ENCODE data around the gene VDR. TPM values are rescaled to one million over a fixed set of nuclear protein-coding genes. Genes with fewer than 3 reads are reported as not detected.
"Not testable (repeated sequence)": the region's sequence is repeated elsewhere in the genome, so short reads cannot be mapped to it uniquely, and the experiment has no call there.

The VDR gene
- total RNA-seq, 2 donors from 2014 or later = 12.0 to 23.0 TPM

DNA sequence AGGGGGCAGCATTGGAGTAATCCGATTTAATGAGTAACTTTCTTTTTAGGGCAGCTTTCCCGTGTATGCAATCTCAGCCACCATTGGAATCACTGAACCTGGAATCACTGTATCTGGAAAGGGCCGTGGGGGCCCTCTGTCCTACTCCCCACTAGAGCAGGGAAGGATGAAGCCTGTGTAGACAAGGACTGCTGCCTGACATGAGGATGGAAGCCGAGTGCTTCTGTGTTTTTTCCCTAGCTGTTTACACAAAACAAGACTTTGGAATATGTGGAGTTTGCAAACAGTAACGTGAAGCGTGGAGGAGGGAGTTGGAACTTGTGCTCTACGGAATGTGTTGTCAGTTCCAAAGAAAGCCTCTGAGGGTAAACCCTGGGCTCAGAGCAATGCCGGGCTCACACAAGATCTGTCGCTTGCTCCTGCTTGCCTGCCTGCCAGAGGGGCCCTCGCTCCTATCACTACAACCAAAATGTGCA, 52.7 kb downstream of the VDR start:
- Mint-ChIP-seq H3K36me3 (no peaks in the 10 kb centered on the region), H3K9me3 (no peaks in the 10 kb centered on the region), H3K27me3 (peaks cover 0 to 2% of the 10 kb centered on the region in 2 donors), H3K4me3 (no peak overlapping the region), H3K27ac (no peak overlapping the region), H3K4me1 (ENCODE audit: low read depth in 2 of 2) (no peaks in the 10 kb centered on the region)
- no peak for ATAC-seq
- no peak for DNase-seq (ENCODE audit: low spot score)

DNA sequence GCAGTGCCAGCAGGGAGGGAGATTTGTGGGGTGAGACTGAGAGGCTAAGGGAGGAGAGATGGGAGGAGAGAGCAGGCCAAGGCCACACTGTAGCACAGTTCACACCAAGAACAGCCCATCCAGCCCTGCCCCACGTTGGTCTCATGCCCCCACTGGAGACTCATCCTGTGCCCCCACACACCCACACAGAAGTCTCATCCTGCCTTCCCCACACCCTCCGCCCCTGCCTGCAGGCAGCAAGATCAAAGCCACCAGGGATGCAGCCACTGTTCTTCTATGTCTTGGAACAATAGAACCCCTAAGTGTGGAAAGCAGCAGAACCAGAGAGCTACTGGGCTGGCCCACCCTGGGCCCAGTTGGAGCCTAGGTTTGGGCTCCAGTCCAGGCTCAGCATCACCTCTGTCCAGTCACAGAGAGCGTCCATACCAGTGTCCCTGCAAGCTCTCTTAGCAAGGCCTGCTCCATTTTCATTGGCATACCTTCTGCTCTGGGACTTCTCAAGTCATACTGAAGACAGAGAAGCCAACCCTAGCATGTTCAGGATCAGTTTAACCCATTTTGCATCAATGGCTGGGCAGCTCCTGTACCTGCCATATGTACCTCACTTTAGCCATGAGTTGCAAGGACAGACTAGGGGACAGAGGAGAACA, 53.4 kb downstream of the VDR start:
- H3K4me1 Mint-ChIP-seq (ENCODE audit: low read depth in 2 of 2) = no peaks in the 10 kb centered on the region
- no peaks in the 10 kb centered on the region for H3K9me3 Mint-ChIP-seq
- no peaks in the 10 kb centered on the region for H3K36me3 Mint-ChIP-seq
- H3K4me3 Mint-ChIP-seq = no peak overlapping the region
- ATAC-seq (no peak), DNase-seq (ENCODE audit: low spot score) (no peak)
- H3K27ac Mint-ChIP-seq = no peak overlapping the region
- H3K27me3 Mint-ChIP-seq = peaks cover 0 to 2% of the 10 kb centered on the region in 2 donors

DNA sequence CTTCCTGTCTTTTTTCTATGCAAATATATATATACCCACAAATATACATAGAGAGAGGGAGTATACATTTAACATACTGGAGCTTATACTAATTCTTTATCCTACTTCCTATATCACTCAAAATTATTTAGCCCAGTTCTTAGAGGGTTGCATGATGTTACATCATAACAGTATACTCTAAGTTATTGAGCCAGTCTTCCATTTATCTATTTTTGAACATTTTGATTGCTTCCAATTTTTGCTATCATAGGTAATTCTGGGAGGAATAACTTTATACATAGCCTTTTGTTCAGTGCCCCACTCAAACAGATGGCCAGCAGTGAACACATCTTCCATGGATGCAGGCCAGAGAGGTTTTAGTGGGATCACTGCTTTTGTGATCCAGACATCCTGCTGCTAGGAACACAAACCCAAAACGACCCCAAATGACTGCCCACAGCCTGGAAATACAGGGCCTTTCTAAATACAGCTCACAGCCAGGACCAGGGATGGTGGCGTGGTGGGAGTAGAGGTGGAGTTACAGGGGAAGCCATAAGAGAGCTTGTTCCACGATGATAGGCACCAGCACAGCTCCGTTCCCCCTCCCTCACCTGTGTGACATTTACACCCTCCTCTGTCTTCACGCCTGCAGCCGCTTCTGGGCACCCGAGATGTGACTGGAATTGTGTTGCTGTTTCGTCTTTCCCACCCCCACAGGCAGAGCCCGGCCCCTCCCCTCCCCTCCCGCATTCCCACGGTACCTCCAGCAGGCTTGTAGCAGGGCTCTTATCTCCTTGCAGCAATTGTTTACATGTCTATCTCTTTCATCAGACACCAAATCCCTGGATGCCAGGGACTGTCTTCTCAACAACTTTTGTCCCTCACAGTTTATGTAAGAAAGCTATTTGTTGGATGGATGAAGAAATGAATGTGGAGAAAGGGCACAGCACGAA, 54.4 kb downstream of the VDR start:
- peaks cover 0 to 2% of the 10 kb centered on the region in 2 donors for H3K27me3 Mint-ChIP-seq
- H3K4me3 Mint-ChIP-seq = no peak overlapping the region
- no peak for ATAC-seq
- no peak for DNase-seq (ENCODE audit: low spot score)
- no peak overlapping the region for H3K27ac Mint-ChIP-seq
- H3K4me1 Mint-ChIP-seq (ENCODE audit: low read depth in 2 of 2) = no peaks in the 10 kb centered on the region
- H3K36me3 Mint-ChIP-seq = no peaks in the 10 kb centered on the region
- no peaks in the 10 kb centered on the region for H3K9me3 Mint-ChIP-seq

DNA sequence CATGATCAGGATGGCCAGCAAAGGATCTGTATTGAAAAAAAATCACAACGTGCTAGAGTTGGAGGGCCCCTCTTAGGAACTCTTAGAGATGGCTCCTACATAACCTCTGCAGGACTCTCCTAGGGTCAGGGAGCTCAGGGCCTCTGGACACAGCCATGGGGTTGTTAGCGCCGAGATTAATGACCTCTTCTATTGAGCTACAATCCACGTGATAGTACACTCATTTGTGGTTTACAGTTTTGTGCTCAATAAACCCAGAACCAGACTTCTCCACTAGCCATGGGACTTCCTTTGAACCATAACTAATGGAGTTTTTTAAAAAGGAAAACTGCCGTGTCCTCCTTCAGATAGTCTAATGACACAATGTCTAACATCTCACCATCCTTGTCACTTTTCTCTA, 55.5 kb downstream of the VDR start:
- peaks cover 0 to 5% of the 10 kb centered on the region in 2 donors for H3K27me3 Mint-ChIP-seq
- H3K27ac Mint-ChIP-seq = no peak overlapping the region
- ATAC-seq = no peak
- H3K36me3 Mint-ChIP-seq = no peaks in the 10 kb centered on the region
- H3K4me3 Mint-ChIP-seq = no peak overlapping the region
- no peaks in the 10 kb centered on the region for H3K4me1 Mint-ChIP-seq (ENCODE audit: low read depth in 2 of 2)
- H3K9me3 Mint-ChIP-seq = no peaks in the 10 kb centered on the region
- no peak for DNase-seq (ENCODE audit: low spot score)

DNA sequence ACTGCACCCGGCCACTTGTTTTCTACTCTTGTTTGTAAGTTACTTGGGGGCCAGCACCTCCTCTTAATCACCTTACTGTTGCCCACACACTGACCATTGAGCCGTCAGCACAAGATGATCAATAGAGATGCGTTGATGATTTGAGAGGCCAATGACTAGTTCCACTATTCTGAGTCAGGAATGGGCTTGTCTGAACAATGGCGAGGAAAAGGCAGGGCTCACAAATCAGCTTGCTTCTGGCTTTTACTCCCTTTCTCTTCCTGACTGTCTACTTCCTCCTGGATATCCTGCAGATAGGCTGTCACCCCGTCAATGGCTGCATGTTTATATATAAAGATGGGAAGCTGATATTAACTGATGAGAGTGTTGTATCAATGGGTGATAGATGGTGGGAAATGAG, 55.9 kb downstream of the VDR start:
- H3K27ac Mint-ChIP-seq = no peak overlapping the region
- no peaks in the 10 kb centered on the region for H3K36me3 Mint-ChIP-seq
- DNase-seq (ENCODE audit: low spot score) = no peak
- H3K27me3 Mint-ChIP-seq = peaks cover 0 to 5% of the 10 kb centered on the region in 2 donors
- no peaks in the 10 kb centered on the region for H3K9me3 Mint-ChIP-seq
- ATAC-seq = no peak
- H3K4me1 Mint-ChIP-seq (ENCODE audit: low read depth in 2 of 2) = no peaks in the 10 kb centered on the region
- H3K4me3 Mint-ChIP-seq = no peak overlapping the region

DNA sequence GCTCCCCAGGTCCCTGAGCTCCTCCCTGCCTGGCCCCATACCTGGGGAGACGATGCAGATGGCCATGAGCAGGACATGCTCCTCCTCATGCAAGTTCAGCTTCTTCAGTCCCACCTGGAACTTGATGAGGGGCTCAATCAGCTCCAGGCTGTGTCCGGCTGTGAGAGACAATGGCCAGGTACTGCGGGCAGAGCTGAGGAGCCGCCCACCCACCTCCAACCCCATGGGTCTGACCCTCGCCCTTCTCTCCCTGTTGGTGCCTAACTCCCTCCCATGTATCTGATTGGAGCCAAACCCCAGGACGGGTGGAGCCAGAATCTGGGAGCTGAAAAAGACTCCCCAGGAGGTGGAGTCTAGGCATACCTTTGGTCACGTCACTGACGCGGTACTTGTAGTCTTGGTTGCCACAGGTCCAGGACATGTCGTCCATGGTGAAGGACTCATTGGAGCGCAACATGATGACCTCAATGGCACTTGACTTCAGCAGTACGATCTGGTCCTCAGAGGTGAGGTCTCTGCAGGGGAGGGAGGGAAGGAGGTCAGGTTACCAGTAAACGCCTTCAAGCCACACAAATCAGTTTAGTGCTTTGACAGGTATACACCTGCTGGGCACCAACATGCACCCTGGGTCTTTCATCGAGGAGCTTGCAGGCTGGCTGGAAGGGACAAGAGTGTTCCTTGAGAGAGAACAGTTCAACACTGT, 58.3 kb downstream of the VDR start:
- no peaks in the 10 kb centered on the region for H3K9me3 Mint-ChIP-seq
- H3K4me1 Mint-ChIP-seq (ENCODE audit: low read depth in 2 of 2) = no peaks in the 10 kb centered on the region
- H3K27me3 Mint-ChIP-seq = peaks cover 0 to 4% of the 10 kb centered on the region in 2 donors
- no peak overlapping the region for H3K27ac Mint-ChIP-seq
- H3K4me3 Mint-ChIP-seq = no peak overlapping the region
- DNase-seq (ENCODE audit: low spot score) (no peak), ATAC-seq (no peak)
- no peaks in the 10 kb centered on the region for H3K36me3 Mint-ChIP-seq

DNA sequence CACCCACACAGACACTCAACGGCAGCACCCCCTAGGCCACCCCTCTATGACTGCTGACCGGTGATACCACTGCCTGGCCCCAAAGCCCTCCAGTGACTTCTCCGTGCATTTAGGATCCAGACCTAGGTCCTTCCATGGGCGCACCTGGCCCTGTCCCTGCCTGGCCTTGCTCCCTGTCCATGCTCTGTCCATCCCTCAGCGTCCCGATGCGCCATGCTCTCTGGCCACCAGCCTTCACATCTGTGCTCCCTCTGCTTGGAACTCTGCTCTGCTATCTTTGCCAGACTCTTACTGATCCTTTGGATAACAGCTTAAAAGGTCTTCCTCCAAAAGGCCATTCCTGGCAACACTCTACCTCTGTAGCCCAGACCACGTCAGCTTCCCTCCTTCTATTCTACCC, 59.7 kb downstream of the VDR start:
- H3K36me3 Mint-ChIP-seq = no peaks in the 10 kb centered on the region
- H3K27ac Mint-ChIP-seq = no peak overlapping the region
- peaks cover 0 to 8% of the 10 kb centered on the region in 2 donors for H3K27me3 Mint-ChIP-seq
- H3K4me1 Mint-ChIP-seq (ENCODE audit: low read depth in 2 of 2) = no peaks in the 10 kb centered on the region
- ATAC-seq (no peak), DNase-seq (ENCODE audit: low spot score) (no peak)
- H3K9me3 Mint-ChIP-seq = no peaks in the 10 kb centered on the region
- H3K4me3 Mint-ChIP-seq = no peak overlapping the region

DNA sequence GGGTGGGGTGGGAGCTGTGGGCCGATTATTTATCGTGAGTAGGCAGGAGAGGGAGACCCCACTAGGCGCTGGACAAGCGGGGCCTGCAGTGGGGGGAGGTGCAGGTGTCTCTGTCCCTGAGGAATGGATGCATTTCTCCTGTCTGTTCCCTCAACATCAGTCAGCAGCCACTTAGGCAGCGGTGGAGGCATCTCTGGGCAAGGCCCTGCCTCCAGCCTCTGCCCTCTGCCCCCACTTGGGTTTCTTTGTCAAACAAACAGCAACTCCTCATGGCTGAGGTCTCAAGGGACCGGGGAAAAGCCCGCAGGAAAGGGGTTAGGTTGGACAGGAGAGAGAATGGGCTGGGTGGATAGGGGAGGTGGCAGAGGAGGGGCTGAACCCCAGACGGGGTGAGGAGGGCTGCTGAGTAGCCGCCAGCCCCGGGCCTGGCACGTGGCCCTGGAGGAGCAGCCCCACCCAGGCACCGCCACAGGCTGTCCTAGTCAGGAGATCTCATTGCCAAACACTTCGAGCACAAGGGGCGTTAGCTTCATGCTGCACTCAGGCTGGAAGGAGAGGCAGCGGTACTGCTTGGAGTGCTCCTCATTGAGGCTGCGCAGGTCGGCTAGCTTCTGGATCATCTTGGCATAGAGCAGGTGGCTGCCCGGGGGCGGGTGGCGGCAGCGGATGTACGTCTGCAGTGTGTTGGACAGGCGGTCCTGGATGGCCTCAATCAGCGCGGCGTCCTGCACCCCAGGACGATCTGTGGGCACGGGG, 60.4 kb downstream of the VDR start:
- H3K4me1 Mint-ChIP-seq (ENCODE audit: low read depth in 2 of 2) = no peaks in the 10 kb centered on the region
- H3K27ac Mint-ChIP-seq = no peak overlapping the region
- DNase-seq (ENCODE audit: low spot score) (no peak), ATAC-seq (no peak)
- no peaks in the 10 kb centered on the region for H3K36me3 Mint-ChIP-seq
- H3K27me3 Mint-ChIP-seq = peaks cover 0 to 8% of the 10 kb centered on the region in 2 donors
- H3K9me3 Mint-ChIP-seq = no peaks in the 10 kb centered on the region
- H3K4me3 Mint-ChIP-seq = no peak overlapping the region

DNA sequence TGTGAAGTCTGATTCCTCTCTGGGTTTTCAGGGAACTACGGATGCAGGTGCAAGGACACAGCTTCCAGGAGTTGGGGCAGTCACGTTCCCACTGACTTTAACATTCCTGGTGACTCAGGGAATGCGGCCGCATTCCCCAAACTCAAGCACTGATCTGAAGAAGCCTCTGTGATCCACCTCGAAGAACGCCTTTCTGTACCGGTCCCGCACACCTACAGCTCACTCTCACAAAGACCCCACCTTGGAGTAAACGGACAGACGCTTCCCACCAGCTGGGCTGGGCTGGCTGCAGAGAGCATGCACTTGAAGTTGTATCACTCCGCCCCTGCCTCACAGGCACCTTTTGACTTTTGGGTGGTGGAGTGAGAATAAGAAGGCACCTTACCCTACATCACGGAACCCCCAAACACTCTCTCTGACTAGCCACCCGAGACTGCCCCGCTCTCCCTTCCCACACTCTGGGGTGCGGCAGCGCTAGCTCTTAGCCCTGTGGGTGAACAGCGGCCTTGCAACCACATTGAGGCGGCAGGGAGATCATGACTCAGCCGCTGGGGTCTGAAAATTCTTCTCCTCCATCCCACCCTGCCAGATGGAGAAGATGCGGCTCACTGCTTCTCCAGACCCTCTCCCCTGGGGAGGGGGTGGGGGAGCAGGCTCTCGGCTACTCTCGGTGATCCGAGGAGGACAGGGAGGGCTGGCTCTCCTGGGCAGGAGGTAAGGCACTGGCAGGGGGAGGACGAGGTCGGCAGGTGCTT, 61.4 kb downstream of the VDR start:
- Mint-ChIP-seq H3K27me3 (peaks cover 0 to 8% of the 10 kb centered on the region in 2 donors), H3K36me3 (no peaks in the 10 kb centered on the region), H3K27ac (no peak overlapping the region), H3K4me3 (no peak overlapping the region), H3K9me3 (no peaks in the 10 kb centered on the region), H3K4me1 (ENCODE audit: low read depth in 2 of 2) (no peaks in the 10 kb centered on the region)
- ATAC-seq (no peak), DNase-seq (ENCODE audit: low spot score) (no peak)

DNA sequence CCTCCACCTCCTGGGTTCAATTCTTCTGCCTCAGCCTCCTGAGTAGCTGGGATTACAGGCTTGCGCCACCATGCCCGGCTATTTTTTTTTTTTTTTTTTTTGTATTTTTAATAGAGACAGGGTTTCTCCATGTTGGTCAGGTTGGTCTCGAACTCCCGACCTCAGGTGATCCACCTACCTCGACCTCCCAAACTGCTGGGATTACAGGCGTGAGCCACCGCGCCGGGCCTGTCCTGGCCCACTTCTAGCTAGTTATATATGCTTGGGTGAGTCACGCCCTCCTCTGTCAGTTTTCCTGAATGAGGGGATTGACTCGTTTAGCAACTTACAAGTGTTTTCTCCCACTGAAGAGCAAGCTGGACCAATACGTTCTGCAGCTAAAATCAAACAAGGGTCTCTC, 62.3 kb downstream of the VDR start:
- not testable (repeated sequence) for H3K4me1 Mint-ChIP-seq (ENCODE audit: low read depth in 2 of 2); H3K27ac Mint-ChIP-seq; ATAC-seq; H3K9me3 Mint-ChIP-seq; H3K36me3 Mint-ChIP-seq; H3K4me3 Mint-ChIP-seq; H3K27me3 Mint-ChIP-seq; DNase-seq (ENCODE audit: low spot score)

DNA sequence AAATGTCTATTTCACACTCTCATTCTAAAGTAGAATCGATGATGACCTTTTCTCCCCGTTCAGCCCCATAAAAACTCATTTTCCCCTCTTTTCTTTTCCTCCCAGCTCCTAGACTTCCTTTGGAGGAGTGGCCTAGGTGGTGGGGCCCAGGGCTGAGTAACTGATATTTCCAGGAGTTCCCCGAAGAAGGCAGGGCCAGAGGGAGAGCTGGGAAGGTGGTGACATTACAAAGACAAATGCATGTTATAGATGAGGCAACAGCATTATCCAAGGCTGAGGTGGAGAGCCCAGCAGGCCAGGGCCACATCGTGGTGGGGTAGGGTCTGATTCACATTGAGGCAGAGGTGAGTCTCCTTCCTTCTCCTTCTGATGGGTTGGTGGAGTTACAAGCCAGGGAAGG, 62.9 kb downstream of the VDR start:
- Mint-ChIP-seq H3K4me1 (ENCODE audit: low read depth in 2 of 2) (peaks cover 5 to 6% of the 10 kb centered on the region in 2 donors), H3K9me3 (no peaks in the 10 kb centered on the region), H3K27ac (peak overlapping the region in 1 of 2 donors; percentile 14), H3K27me3 (peaks cover 0 to 8% of the 10 kb centered on the region in 2 donors), H3K4me3 (no peak overlapping the region), H3K36me3 (no peaks in the 10 kb centered on the region)
- ATAC-seq = no peak
- DNase-seq (ENCODE audit: low spot score) = no peak

DNA sequence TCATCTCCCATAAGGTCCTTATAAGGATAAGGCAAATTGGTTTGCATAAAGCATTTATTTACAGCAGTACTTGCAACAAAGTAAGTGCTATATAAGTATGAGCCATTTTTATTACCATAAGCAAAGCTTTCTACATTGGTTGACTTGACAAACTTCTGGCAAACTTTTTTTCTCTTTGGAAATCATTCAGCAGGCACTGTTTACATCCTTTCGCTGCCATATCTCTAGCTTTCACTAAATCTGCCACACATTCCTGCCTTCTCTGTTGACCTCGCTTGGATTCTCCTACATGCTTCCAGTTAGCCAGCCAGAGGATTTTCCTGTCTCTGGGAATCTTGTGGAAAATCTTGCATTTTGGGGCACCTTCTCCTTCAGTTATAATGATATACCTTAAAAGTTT, 63.3 kb downstream of the VDR start:
- no peaks in the 10 kb centered on the region for H3K36me3 Mint-ChIP-seq
- peak overlapping the region in 1 of 2 donors; percentile 14 for H3K27ac Mint-ChIP-seq
- peaks cover 0 to 8% of the 10 kb centered on the region in 2 donors for H3K27me3 Mint-ChIP-seq
- H3K4me1 Mint-ChIP-seq (ENCODE audit: low read depth in 2 of 2) = peaks cover 8 to 10% of the 10 kb centered on the region in 2 donors
- DNase-seq (ENCODE audit: low spot score) = no peak
- no peaks in the 10 kb centered on the region for H3K9me3 Mint-ChIP-seq
- no peak for ATAC-seq
- H3K4me3 Mint-ChIP-seq = no peak overlapping the region

DNA sequence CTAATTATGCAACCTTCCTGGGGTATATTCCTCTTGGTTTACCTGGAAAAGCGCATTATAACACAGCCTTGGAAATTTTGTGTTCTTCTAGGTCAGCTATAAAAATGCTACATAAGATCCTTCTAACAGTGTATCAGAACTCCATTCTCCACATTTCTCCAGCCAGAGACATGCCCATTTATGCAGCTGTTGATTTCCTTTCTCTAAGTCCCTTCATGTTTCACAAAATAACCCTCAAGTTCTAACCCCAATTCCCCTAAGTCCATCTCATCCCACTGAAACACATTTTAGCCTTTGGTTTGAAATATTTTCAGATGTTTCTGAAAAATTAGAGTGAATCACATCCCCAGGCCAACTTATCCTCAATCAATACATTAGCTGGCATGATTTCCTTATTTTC, 64.2 kb downstream of the VDR start:
- peaks cover 18% of the 10 kb centered on the region in 2 donors for H3K4me1 Mint-ChIP-seq (ENCODE audit: low read depth in 2 of 2)

More for the DNA sequence above, 64.2 kb downstream of the VDR start:
- H3K36me3 Mint-ChIP-seq = no peaks in the 10 kb centered on the region
- peaks cover 0 to 8% of the 10 kb centered on the region in 2 donors for H3K27me3 Mint-ChIP-seq
- ATAC-seq = no peak
- DNase-seq (ENCODE audit: low spot score) = no peak
- H3K9me3 Mint-ChIP-seq = no peaks in the 10 kb centered on the region
- H3K4me3 Mint-ChIP-seq = no peak overlapping the region
- H3K27ac Mint-ChIP-seq = no peak overlapping the region
